ENCODE results near the gene ARID1B. TPM values are rescaled to one million over a fixed set of nuclear protein-coding genes. Genes with fewer than 3 reads are reported as not detected.

The ARID1B gene
- total RNA-seq, 1 experiment from 2014 or later: 24.2 TPM

DNA sequence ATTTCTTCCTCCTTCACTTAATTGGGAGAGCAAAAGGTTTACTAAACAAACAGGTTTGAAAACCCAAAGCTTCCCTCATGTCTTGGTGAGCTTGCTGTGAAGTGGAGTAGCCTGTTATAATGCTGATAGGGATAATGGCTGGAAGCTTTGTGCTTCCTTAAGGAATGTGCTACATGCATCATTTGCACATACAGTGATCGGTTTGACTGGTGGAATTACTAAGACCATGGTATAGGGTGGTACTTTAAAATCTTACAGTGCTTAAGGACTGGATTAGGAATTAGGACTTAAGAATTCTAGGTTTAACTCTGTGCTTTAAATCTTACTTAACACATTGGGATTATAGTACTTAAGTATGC is 75.7 kb downstream of the ARID1B start:
- 0 out of 2 replicates have a peak, but pooled peaks cover 5% of the 10 kb centered on the region for H3K4me1 ChIP-seq (ENCODE audit: insufficient read depth, low read length)
- no peak overlapping the region for H2AFZ ChIP-seq (ENCODE audit: low read length)
- H3F3A ChIP-seq (ENCODE audit: low read length, unreplicated experiment): no peaks in the 10 kb centered on the region
- CTCF ChIA-PET: interaction anchor here (0.6 kb wide), 1 partner anchor 21 kb away, joined by 3 read pairs; no protein-coding TSS in a partner anchor
- ATAC-seq: no peak
- POLR2A ChIA-PET (ENCODE audit: unreplicated experiment): no interaction called here
- H3K4me3 ChIP-seq (ENCODE audit: low read length): no peak overlapping the region
- TF ChIP-seq EZH2phosphoT487 (IDR thresholded peaks at IDR 0.05; ENCODE audit: borderline replicate concordance, low read length) (no peak), EZH2 (IDR thresholded peaks at IDR 0.05; ENCODE audit: low read length, unreplicated experiment) (no peak)
- TF ChIP-seq, protein P1, sequence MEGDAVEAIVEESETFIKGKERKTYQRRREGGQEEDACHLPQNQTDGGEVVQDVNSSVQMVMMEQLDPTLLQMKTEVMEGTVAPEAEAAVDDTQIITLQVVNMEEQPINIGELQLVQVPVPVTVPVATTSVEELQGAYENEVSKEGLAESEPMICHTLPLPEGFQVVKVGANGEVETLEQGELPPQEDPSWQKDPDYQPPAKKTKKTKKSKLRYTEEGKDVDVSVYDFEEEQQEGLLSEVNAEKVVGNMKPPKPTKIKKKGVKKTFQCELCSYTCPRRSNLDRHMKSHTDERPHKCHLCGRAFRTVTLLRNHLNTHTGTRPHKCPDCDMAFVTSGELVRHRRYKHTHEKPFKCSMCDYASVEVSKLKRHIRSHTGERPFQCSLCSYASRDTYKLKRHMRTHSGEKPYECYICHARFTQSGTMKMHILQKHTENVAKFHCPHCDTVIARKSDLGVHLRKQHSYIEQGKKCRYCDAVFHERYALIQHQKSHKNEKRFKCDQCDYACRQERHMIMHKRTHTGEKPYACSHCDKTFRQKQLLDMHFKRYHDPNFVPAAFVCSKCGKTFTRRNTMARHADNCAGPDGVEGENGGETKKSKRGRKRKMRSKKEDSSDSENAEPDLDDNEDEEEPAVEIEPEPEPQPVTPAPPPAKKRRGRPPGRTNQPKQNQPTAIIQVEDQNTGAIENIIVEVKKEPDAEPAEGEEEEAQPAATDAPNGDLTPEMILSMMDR (conservative IDR thresholded peaks at IDR 0.05; ENCODE audit: low read depth, low read length): no peak
- no peaks in the 10 kb centered on the region for H3K36me3 ChIP-seq (ENCODE audit: low read depth, low read length)
- H3K9me3 ChIP-seq (ENCODE audit: low read length): no peaks in the 10 kb centered on the region
- peaks cover 3% of the 10 kb centered on the region; the same call in 1 of the 2 replicates for H4K20me1 ChIP-seq (ENCODE audit: low read length)
- no peaks in the 10 kb centered on the region for H3K9me2 ChIP-seq (replicated peaks; ENCODE audit: low read length)
- H3K4me2 ChIP-seq (ENCODE audit: low read length): no peak overlapping the region
- H3K9ac ChIP-seq (ENCODE audit: low read length): no peak overlapping the region
- no peaks in the 10 kb centered on the region for H3K27me3 ChIP-seq (ENCODE audit: low read length)
- DNase-seq: no peak
- BruUV-seq (replicated peaks): no TSS peak
- no peak overlapping the region for H3K27ac ChIP-seq (ENCODE audit: low read length)
- intact Hi-C loops (cut with micrococcal nuclease): no loop called here
- peaks cover 100% of the 10 kb centered on the region for H3K79me2 ChIP-seq (ENCODE audit: low read length)

DNA sequence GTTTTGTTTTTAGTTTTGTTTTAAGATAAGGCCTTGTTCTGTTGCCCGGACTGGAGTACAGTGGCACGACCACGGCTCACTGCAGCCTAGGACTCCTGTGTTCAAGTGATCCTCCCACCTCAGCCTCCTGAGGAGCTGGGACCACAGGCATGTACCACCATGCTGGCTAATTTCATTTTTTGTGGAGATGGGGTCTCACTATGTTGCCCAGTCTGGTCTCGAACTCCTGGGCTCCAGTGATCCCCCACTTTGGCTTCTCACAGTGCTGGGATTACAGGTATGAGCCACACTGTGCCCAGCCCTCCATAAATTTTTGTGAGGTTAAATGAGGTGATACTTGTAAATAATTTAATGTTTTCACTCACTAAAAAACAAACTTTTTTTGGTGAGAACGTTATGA is 76.6 kb downstream of the ARID1B start:
- no TSS peak for BruUV-seq (replicated peaks)
- Histone ChIP-seq H3K9me2 (replicated peaks; ENCODE audit: low read length) (no peaks in the 10 kb centered on the region), H3K27me3 (ENCODE audit: low read length) (no peaks in the 10 kb centered on the region), H3K4me3 (ENCODE audit: low read length) (no peak overlapping the region), H2AFZ (ENCODE audit: low read length) (no peak overlapping the region), H3K4me2 (ENCODE audit: low read length) (no peak overlapping the region), H3K9me3 (ENCODE audit: low read length) (no peaks in the 10 kb centered on the region), H3K9ac (ENCODE audit: low read length) (no peak overlapping the region), H3K36me3 (ENCODE audit: low read depth, low read length) (no peaks in the 10 kb centered on the region), H4K20me1 (ENCODE audit: low read length) (peaks cover 3% of the 10 kb centered on the region; the same call in 1 of the 2 replicates), H3K27ac (ENCODE audit: low read length) (no peak overlapping the region), H3F3A (ENCODE audit: low read length, unreplicated experiment) (no peaks in the 10 kb centered on the region), H3K79me2 (ENCODE audit: low read length) (peaks cover 100% of the 10 kb centered on the region), H3K4me1 (ENCODE audit: insufficient read depth, low read length) (no peaks in the 10 kb centered on the region)
- ChIA-PET CTCF (interaction anchor here (0.5 kb wide), 1 partner anchor 31 kb away, joined by 10 read pairs; no protein-coding TSS in a partner anchor), POLR2A (ENCODE audit: unreplicated experiment) (no interaction called here)
- TF ChIP-seq, protein P1 (conservative IDR thresholded peaks at IDR 0.05; ENCODE audit: low read depth, low read length): no peak
- ATAC-seq (no peak), DNase-seq (no peak)
- intact Hi-C loops (cut with micrococcal nuclease): no loop called here

DNA sequence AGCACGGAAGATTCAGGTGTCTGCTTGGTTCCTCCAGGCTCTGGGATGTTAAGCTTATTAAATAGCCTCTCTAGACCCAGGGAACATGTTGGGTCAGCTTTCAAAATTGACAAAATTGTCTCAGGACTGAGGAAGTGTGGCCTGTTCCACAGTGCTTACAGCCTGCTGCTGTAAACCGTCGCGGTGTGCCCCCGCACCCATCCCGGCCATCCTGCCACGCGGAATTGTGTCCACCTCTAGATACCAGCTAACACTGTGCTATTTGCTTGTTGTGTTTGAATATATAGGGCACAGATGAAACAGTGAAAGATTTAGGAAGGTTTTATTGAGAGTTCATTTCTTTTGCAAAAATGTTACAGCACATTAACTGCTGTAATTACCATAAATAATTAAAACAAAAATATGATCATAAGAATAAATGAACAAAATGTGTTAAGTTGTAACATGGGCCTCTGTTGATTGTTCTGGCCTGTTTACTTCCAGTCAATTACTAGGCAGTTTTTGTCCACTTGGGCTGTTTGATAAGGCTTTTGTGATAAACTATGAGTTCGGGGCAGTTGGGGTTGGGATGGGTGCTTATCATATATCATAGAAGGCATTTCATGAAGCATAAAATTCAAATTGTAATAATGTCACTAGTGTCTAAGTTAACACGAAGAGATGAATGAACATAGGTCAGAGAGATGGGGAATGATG is 77.4 kb downstream of the ARID1B start:
- ChIA-PET POLR2A (ENCODE audit: unreplicated experiment) (no interaction called here), CTCF (no interaction called here)
- H3K27me3 ChIP-seq (ENCODE audit: low read length): no peaks in the 10 kb centered on the region
- no peak overlapping the region for H3K4me2 ChIP-seq (ENCODE audit: low read length)
- no peak for ATAC-seq
- H3K4me3 ChIP-seq (ENCODE audit: low read length): no peak overlapping the region
- no peak for DNase-seq
- H3K36me3 ChIP-seq (ENCODE audit: low read depth, low read length): no peaks in the 10 kb centered on the region
- H3F3A ChIP-seq (ENCODE audit: low read length, unreplicated experiment): no peaks in the 10 kb centered on the region
- TF ChIP-seq, protein P1 (conservative IDR thresholded peaks at IDR 0.05; ENCODE audit: low read depth, low read length): no peak
- TF ChIP-seq EZH2 (IDR thresholded peaks at IDR 0.05; ENCODE audit: low read length, unreplicated experiment) (no peak), EZH2phosphoT487 (IDR thresholded peaks at IDR 0.05; ENCODE audit: borderline replicate concordance, low read length) (no peak)
- intact Hi-C loops (cut with micrococcal nuclease): no loop called here
- BruUV-seq (replicated peaks): no TSS peak
- H3K4me1 ChIP-seq (ENCODE audit: insufficient read depth, low read length): no peaks in the 10 kb centered on the region
- no peak overlapping the region for H2AFZ ChIP-seq (ENCODE audit: low read length)
- no peaks in the 10 kb centered on the region for H3K9me2 ChIP-seq (replicated peaks; ENCODE audit: low read length)
- peaks cover 100% of the 10 kb centered on the region for H3K79me2 ChIP-seq (ENCODE audit: low read length)
- no peak overlapping the region for H3K9ac ChIP-seq (ENCODE audit: low read length)
- no peak overlapping the region for H3K27ac ChIP-seq (ENCODE audit: low read length)
- H4K20me1 ChIP-seq (ENCODE audit: low read length): peaks cover 3% of the 10 kb centered on the region; the same call in 1 of the 2 replicates
- H3K9me3 ChIP-seq (ENCODE audit: low read length): no peaks in the 10 kb centered on the region
